GM21360 (cell line): Measurements from ENCODE around the gene TOM1L1.

Experiments
- ATAC-seq: cut with Tn5 transposase; IDR thresholded peaks from one replicate; pipeline ENCODE4 v1.9.1; 2021; ENCODE audit warnings: mild to moderate bottlenecking, moderate library complexity; ENCODE audit not compliant: unreplicated experiment

The TOM1L1 gene

DNA sequence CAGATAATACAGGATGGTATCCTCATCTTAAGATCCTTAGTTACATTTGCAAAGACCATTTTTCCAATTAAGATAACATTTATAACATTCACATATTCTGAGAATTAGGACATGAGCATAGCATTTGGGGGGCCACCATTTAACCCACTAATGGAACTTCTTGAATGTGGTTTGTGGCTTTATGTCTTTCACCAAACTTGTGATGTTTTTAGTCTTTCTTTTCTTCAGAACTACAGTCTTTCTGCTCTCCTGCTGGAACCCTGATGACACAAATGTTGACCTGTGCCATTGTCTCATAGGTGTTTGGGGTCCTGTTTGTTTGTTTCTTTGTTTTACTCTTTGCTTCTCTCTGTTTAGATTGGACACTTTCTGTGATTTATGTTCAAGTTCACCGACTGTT lies 44.6 kb downstream of the TOM1L1 start:
- ATAC-seq = no peak

DNA sequence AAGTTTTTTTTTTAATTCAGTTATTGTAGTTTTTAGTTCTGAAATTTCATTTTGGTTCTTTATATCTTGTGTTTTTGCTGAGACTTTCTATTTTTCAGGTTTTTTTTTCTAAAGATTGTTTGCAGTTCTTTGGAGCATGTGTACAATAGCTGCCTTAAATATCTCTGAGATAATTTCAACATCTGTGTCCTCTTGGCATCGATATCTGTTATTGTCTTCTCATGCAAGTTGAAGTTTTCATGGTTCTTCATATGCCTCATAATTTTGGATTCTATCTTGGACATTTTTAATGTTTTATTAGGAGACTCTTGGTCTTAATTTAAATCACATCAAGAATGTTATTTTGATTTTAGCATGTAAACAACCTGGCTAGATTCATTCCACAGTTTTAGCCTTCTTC lies 45.0 kb downstream of the TOM1L1 start:
- ATAC-seq = no peak

- no peak for ATAC-seq
These were observed 46.7 kb downstream of the TOM1L1 start for GRCh38 chr17:54947396-54947795.

- ATAC-seq = no peak
These were observed 47.7 kb downstream of the TOM1L1 start for GRCh38 chr17:54948380-54948779.

- no peak for ATAC-seq
These were observed 49.5 kb downstream of the TOM1L1 start for GRCh38 chr17:54950116-54950515.

GRCh38 chr17:54951286-54951685 lies 50.6 kb downstream of the TOM1L1 start:
- no peak for ATAC-seq

DNA sequence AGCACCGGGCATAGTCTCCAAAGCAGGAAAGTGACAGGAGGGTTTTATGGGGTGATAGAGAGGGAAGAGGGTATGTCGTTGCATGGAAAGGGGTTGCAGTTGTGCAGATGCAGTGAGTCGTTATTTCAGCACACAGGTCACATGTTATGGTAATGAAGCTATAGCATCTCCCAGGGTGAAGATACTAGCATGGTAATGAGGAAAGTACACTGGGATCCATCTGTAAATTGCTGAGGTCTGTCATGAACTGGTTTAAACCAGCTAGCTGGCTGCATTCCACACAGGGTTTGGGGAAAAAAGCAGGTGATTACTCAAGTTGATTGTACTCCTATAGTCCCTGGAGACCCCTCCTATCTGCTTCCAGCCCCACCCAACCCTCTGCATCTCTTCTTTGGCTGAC lies 56.1 kb downstream of the TOM1L1 start:
- ATAC-seq = no peak

DNA sequence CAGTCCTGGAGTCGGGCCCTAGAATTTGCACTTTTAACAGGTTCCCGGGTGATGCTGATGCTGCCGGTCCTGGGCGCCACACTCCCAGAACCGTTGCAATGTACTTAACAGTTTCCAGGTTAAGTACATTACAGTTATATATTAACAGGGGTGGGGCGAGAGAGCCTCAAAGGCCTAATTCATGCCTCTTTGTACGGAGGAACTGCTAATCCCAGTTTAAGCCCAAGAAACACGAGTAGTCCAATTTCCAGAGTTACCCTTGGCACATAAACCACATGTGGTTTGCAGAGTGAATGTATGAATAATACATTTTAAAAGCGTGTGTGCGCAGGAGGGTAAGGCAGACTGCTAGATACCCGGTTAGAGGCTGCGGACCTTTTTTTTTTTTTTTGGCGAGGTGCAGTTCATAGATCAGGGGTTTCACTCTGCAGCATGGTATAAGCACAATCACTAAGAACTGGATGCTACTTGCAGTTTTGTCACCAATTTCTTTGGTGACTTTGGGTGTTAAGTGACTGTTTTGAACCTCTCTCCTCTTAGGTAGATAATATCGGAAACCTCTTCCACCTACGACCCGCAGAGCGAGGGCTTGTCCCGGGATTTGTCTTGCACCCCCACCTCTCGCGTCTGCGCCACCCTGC lies 67.1 kb downstream of the TOM1L1 start:
- peak; percentile 14 for ATAC-seq

DNA sequence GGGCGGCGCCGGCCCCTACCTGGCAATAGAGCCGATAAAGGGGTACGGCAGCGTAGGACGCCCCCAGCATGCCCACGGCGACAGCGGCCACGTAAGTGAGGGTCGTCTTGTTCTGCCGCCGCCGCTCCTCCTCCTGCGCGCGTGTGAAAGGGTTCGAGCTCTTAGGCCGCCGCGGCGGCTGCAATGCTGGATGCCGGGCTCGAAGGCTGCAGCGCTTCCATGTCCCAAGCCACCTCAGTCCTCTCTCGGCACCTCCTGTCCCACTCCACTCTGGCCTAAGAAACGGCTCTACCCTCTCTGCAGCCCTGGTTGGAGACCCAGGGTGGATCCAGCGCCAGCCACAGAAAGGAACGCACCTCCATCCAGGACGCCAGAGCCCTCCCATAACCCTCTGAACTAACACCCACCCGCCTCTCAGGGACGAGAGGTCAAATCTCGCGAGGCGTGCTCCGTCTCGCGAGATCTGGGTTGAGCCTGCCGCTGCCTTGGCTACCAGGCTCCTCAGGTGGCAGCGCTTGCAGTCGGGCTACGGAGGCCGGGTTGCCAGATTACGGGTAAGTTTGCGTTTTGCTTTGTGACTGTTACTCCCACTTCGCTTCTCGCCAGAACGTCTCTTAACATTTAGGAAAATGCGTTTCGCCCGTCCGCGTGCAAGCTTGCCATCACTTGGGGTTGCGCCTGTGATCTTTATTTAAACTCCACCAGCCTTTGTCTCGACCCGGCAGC lies 67.8 kb downstream of the TOM1L1 start, which contains the start of the genes COX11 and STXBP4:
TSS of gene COX11 (minus strand) at position 393 of the 726 bp plus-strand sequence. CDS start at position 385, 8 bp downstream.
TSS of gene STXBP4 (plus strand) at position 504 of the 726 bp plus-strand sequence. CDS start 17,455 bp downstream, outside the sequence.
- peak; percentile 95 for ATAC-seq

DNA sequence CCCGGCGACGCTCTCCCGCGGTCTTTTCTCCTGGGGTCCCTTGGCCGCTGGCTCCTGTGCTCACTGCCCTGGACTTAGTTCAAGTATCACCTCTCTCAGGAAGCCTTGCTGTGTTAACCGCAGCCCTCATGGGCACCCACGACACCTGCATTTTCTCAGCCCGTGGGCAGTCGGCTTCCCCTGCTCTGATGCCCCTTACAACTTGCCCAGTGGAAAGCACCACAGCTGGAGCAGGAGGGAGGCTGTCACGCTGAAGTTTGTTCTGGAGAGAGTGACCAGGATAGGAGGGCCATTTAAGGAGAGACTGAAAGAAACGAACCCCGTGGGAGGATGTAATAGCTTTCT lies 68.3 kb downstream of the TOM1L1 start:
- ATAC-seq = peak; percentile 33

DNA sequence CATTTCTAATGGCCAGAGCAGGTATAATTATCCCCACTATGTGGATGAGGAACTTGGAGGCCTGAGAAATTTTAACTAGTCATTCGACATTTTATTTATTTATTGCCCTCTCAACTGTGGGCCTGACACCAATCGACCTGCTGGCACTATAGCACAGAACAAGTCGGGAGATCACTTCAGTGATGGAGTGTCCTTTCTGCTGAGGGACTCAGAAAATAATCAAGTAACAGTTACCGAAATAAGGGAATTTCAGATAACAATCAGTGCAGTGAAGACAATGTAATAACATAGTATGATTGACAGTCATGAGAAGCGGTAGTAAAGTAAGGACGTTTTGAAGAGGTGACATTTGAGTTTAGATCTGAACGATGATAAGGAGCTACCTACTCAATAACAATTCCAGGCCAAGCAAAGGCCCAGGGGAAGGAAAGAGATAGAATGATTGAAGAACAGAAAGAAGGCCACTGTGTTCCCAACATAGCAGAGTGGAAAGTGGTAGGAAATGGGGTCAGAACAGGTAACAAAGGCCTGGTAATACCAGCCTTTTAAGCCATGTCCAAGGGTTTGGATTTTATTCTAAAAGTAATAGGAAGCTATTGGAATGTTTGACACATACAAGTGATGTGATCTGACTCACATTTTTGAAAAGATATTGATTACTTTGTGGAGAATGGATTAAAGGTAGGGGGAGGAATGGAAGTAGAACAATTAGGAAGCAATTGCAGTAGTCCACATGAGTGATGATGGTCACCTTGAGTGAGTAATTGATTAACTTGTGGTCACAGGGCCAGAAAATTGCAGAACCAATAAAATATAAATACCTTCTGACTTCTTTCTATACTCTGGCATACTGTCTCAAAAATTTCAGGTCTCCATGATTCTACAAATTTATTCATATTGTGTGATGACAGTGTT lies 69.3 kb downstream of the TOM1L1 start:
- no peak for ATAC-seq

GRCh38 chr17:54971147-54971546 lies 70.5 kb downstream of the TOM1L1 start:
- ATAC-seq = no peak

- no peak for ATAC-seq
These were observed 71.2 kb downstream of the TOM1L1 start for GRCh38 chr17:54971901-54972300.

GRCh38 chr17:54972406-54973138 lies 71.9 kb downstream of the TOM1L1 start:
- no peak for ATAC-seq

- ATAC-seq = no peak
These were observed 74.1 kb downstream of the TOM1L1 start for GRCh38 chr17:54974759-54975158.

GRCh38 chr17:54976316-54976715 lies 75.7 kb downstream of the TOM1L1 start:
- no peak for ATAC-seq

GRCh38 chr17:54977744-54978143 lies 77.1 kb downstream of the TOM1L1 start:
- no peak for ATAC-seq

DNA sequence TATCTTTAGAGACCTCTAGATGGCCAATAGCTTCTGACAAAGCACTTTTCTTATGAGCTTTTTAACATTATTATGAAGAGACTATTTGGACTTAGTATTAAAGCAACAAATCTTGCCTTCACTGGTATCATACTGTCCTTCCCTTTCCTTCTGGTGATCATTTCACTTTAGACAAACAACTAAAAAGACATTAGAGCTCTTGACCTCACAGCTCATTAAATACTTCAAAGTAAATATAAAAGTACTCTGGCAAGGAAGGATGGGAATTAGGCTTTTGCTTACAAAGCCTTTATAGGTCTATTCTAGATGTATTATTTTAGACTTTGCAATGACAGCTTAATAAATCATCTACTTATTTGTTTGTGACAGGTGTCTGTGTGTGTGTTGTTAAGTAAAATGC lies 79.0 kb downstream of the TOM1L1 start:
- no peak for ATAC-seq

DNA sequence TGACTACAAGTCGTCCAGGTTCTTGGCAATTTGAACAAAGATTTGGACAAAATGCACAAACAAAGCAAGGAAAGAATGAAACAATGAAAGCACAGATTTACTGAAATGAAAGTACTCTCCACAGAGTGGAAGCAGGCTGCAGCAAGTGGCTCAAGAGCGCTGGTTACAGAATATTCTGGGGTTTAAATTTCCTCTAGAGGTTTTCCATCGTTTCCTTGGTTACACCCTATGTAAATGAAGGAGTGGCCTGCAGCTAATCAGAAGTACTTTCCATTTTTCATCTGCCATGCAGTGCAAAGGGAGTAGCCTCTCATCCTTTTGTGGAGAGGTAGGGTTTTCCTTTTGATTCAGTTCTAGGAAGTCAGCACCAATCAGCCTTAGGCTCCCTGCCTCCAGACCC lies 79.7 kb downstream of the TOM1L1 start:
- no peak for ATAC-seq

GRCh38 chr17:54982399-54982798 lies 81.7 kb downstream of the TOM1L1 start:
- no peak for ATAC-seq

DNA sequence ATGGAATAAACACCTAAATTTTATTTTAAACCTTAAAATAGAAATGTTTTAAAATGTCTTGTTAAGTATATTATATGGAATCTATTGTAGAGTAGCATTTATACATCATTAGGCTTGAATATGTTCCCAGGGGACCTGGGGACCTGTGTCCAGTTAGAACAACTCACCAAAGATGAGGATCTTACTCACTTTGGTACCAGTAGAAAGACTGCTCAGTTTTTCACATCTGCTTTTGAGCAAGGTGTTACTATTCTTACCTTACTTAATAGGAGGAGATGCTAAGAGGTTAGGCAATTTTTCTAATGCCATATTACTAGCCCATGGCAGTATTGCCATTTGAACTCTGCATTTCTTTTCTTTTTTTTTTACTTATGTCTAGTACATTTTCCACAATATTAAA lies 82.6 kb downstream of the TOM1L1 start:
- no peak for ATAC-seq
